ENCODE data around the gene GALNT4. TPM values are rescaled to one million over a fixed set of nuclear protein-coding genes. Genes with fewer than 3 reads are reported as not detected.

GALNT4 gene
- total RNA-seq, 1 experiment from 2014 or later: 2.8 TPM

DNA sequence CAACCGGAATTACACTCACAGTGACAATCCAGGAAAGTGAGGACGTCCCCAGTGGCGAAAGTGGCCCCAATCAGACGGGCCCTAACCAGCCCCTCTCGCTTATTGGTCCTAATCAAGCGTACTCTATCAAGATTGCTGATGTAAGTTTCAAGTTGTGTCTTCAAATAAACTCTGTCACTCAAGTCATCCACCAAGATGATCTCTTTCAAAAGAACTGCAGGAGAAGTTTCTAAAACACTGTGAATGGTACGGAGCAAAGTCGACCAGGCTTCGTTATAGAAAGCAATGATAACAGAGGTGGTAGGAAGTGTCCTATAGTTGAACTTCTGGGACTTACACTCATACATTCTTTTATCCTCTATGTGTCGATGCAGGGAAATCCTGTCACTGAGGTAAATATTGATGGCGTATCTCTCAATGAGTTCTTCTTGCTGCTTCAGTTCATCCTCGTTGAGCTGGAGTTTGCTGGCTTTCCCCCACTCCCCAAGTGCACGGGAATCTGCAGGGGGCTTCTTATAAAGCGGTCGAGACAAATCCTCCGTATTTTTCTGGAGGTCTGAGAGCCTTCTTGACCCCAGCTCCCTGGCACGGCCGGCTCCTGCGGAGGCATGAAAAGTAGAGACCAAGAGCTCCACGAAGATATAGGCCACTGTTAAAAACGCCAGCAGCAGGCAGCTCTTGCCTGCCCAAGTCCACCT lies 604 bp downstream of the GALNT4 start:
- Histone ChIP-seq H3K4me3 (replicated peaks in 1 of 2; ENCODE audit: low read depth in 1 of 2, low read length in 2 of 2) (peak overlapping the region; percentile 81 to 86), H3K36me3 (ENCODE audit: control insufficient read depth in 1 of 2, insufficient read depth in 2 of 2, low read length in 2 of 2) (peaks cover 0 to 2% of the 10 kb centered on the region in 2 experiments; a peak in 2 of 4 replicates), H4K20me1 (ENCODE audit: insufficient read depth) (no peaks in the 10 kb centered on the region), H3K4me1 (ENCODE audit: control insufficient read depth in 1 of 2, insufficient read depth in 2 of 2, low read length in 2 of 2) (peaks cover 4 to 17% of the 10 kb centered on the region in 2 experiments; a peak in 3 of 4 replicates), H2AFZ (ENCODE audit: low read depth, low read length, poor library complexity, severe bottlenecking) (no peak overlapping the region), H3K79me2 (ENCODE audit: insufficient read depth, low read length) (peaks cover 24% of the 10 kb centered on the region), H3K9me3 (ENCODE audit: control insufficient read depth in 1 of 2, insufficient read depth in 1 of 2, low read depth in 1 of 2, low read length in 2 of 2) (no peaks in the 10 kb centered on the region), H3K4me2 (ENCODE audit: low read length) (peak overlapping the region; percentile 85), H3K9me2 (ENCODE audit: insufficient read depth) (no peaks in the 10 kb centered on the region), H3K9ac (ENCODE audit: low read length) (peak overlapping the region; percentile 71), H3K27ac (ENCODE audit: low read depth, low read length) (peak overlapping the region; percentile 72), H3K27me3 (ENCODE audit: insufficient read depth, low read length) (no peaks in the 10 kb centered on the region)
- TF ChIP-seq ZNF274 (IDR thresholded peaks at IDR 0.05; ENCODE audit: low read depth, low read length): no peak
- TF ChIP-seq, protein P1, sequence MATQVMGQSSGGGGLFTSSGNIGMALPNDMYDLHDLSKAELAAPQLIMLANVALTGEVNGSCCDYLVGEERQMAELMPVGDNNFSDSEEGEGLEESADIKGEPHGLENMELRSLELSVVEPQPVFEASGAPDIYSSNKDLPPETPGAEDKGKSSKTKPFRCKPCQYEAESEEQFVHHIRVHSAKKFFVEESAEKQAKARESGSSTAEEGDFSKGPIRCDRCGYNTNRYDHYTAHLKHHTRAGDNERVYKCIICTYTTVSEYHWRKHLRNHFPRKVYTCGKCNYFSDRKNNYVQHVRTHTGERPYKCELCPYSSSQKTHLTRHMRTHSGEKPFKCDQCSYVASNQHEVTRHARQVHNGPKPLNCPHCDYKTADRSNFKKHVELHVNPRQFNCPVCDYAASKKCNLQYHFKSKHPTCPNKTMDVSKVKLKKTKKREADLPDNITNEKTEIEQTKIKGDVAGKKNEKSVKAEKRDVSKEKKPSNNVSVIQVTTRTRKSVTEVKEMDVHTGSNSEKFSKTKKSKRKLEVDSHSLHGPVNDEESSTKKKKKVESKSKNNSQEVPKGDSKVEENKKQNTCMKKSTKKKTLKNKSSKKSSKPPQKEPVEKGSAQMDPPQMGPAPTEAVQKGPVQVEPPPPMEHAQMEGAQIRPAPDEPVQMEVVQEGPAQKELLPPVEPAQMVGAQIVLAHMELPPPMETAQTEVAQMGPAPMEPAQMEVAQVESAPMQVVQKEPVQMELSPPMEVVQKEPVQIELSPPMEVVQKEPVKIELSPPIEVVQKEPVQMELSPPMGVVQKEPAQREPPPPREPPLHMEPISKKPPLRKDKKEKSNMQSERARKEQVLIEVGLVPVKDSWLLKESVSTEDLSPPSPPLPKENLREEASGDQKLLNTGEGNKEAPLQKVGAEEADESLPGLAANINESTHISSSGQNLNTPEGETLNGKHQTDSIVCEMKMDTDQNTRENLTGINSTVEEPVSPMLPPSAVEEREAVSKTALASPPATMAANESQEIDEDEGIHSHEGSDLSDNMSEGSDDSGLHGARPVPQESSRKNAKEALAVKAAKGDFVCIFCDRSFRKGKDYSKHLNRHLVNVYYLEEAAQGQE (IDR thresholded peaks at IDR 0.05; ENCODE audit: low read depth): no peak
- TF ChIP-seq CBX3 (IDR thresholded peaks at IDR 0.05; ENCODE audit: low read depth): no peak
- no peak for TF ChIP-seq MAX (IDR thresholded peaks at IDR 0.05)
- TF ChIP-seq SRF (IDR thresholded peaks at IDR 0.05; ENCODE audit: low read depth): no peak
- no peak for TF ChIP-seq RAD21 (IDR thresholded peaks at IDR 0.05; ENCODE audit: low read depth)
- TF ChIP-seq JUND (IDR thresholded peaks at IDR 0.05): no peak
- TF ChIP-seq ELF1 (IDR thresholded peaks at IDR 0.05; ENCODE audit: borderline replicate concordance, low read depth): no peak
- no peak for TF ChIP-seq ATF3 (IDR thresholded peaks at IDR 0.05)
- no peak for TF ChIP-seq TCF7L2 (IDR thresholded peaks at IDR 0.05; ENCODE audit: borderline replicate concordance, extremely low read depth, insufficient read depth, insufficient read length)
- no peak for TF ChIP-seq EZH2 (IDR thresholded peaks at IDR 0.05)
- TF ChIP-seq EZH2phosphoT487 (IDR thresholded peaks at IDR 0.05; ENCODE audit: borderline replicate concordance): no peak
- no peak for TF ChIP-seq FOSL1 (IDR thresholded peaks at IDR 0.05; ENCODE audit: low read depth)
- TF ChIP-seq EGR1 (IDR thresholded peaks at IDR 0.05; ENCODE audit: low read depth): no peak
- TF ChIP-seq CTCF (IDR thresholded peaks at IDR 0.05 in 2 of 3, conservative IDR thresholded peaks at IDR 0.05 in 1 of 3; ENCODE audit: borderline replicate concordance in 1 of 3, insufficient read depth in 1 of 3, low read depth in 2 of 3, low read length in 2 of 3): no peak
- TF ChIP-seq POLR2A (IDR thresholded peaks at IDR 0.05; ENCODE audit: borderline replicate concordance, extremely low read depth, insufficient read depth, insufficient read length): no peak
- no peak for TF ChIP-seq ZFX (IDR thresholded peaks at IDR 0.05)
- no peak for TF ChIP-seq YY1 (IDR thresholded peaks at IDR 0.05; ENCODE audit: extremely low read depth, insufficient replicate concordance, low read depth, low read length)
- RAD21 ChIA-PET (ENCODE audit: low non-redundant PET in 1 of 2, low total read pairs in 2 of 2, uncharacterized antibody in 2 of 2, unreplicated experiment in 2 of 2): interaction anchor here in 1 of 2 experiments (1.0 kb wide), 1 partner anchor 505 kb away, joined by 4 read pairs; no protein-coding TSS in a partner anchor
- CTCF ChIA-PET: interaction anchor here (0.8 to 2.6 kb wide), 7 partner anchors 11 to 507 kb away, joined by 3 to 10 read pairs (median 6); no protein-coding TSS in a partner anchor
- DNase-seq (ENCODE audit: low read depth, low spot score): no peak
- POLR2A ChIA-PET: interaction anchor here (1.6 kb wide), 1 partner anchor 171 kb away, joined by 5 read pairs; the partner anchor contains the start of gene DUSP6
- no peak for ATAC-seq
- BruUV-seq (replicated peaks): TSS peak; percentile 52
- intact Hi-C loops (cut with micrococcal nuclease): loop anchor here (1.0 to 2.0 kb wide), 3 partner anchors 54 to 507 kb away; no protein-coding TSS in a partner anchor
